SW 1271 (cell line): ENCODE measurements around the gene SHROOM2.
"Not testable (repeated sequence)": the region's sequence is repeated elsewhere in the genome, so short reads cannot be mapped to it uniquely, and the experiment has no call there.

Experiments used
- DNase-seq, 2 experiments: peaks; one replicate each; lab custom pipeline; 2025; lab: John Stamatoyannopoulos, UW

Gene SHROOM2

DNA sequence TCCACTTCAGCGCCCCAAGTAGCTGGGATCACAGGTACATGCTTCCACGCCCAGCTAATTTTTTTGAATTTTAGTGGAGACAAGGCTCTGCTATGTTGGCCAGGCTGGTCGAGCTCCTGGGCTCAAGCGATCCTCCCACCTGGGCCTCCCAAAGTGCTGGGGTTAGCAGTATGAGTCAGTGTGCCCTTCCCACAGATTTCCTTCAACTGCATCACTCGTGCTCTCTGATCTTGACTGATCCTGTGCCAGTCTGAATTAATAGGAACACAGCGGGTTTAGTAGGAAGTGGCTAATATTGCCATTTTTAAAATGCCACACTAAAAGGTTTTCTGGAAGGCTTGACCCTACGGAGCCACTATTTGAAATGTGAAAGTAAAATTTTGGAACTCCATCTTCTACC, 4.3 kb upstream of the SHROOM2 start:
- no peak for DNase-seq

DNA sequence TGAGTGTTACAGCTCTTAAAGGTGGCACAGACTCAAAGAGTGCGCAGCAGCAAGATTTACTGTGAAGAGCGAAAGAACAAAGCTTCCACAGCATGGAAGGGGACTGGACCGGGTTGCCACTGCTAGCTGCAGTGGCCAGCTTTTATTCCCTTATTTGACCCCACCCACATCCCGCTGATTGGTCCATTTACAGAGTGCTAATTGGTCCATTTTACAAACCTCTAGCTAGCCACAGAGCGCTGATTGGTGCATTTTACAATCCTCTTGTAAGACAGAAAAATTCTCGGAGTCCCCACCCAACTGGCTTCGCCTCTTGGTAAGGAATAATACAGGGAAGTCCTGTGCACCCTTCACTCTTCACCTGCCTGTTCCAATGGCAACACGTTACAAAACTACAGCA, 1.9 kb upstream of the SHROOM2 start:
- no peak for DNase-seq

DNA sequence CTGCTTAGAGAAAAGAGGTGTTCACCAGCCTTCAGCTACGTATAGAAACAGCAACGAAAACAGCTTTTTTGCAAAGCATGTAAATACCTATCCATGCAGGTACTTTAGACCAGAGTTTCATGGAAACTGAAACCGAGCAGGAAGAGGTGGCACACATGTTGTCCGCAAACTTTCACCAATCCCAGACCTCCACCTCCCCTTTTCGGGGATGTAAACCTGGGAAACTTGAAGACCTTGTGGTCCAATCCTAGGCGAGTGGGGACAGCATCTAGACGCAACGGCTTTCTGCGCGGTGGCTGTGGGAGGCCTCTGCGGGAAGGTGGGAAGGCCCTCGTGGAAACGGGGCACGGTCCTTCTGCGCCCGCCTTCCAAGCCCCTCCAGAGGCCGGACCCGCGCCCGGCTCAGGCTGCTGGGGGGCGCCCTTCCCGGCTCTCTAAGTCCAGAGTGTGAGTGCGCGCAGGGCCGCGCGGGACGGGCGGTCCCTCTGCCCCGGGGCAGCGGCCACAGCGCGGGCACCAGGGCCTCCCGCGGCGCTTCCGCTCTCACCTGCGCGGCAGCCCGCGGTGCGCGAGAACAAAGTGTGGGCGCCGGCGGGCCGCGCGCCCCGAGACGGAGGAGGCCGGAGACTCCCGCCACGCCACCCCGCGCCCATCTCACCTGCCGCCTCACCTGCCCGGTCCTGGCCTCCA, 830 bp upstream of the SHROOM2 start:
- no peak for DNase-seq

DNA sequence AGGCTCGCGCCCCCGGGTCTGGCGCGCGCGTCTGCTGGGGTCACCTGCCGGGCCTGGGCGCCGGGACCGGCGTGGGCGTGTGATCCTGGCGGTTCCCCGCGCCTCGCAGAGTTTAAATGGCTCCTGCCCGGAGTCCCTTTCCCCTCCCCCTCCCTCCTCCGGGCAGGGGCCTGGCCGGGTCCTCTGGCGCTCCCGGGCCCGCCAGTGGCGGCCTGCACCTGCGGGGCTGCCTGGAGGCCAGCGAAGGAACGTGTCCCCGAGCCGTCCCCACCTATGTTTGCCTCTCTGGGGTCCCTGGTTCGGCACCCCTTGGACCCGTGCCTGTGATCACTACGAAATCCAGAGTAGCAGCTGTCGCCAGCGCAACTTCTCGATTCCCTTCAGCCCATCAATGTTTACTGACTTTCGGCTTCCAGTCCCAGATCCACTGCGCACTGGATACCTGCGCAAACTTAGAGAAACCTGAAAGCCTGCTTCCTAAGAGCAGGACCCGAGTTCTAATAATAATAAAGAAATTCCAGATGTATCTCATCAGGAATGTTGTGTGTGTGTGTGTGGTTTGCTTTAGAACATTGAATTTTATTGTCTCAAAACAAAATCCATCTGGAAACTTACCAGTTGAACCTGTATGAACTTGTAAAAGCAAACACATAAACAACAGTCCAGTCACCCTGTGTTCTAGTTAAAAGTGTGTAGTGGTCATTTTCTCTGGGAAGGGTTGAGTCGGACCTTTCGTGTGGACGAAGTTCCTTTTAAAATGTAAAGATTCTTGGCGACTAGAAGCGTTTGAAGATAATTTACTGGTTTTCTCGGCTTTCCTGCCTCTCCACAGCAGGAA, 788 bp downstream of the SHROOM2 start:
- no peak for DNase-seq

DNA sequence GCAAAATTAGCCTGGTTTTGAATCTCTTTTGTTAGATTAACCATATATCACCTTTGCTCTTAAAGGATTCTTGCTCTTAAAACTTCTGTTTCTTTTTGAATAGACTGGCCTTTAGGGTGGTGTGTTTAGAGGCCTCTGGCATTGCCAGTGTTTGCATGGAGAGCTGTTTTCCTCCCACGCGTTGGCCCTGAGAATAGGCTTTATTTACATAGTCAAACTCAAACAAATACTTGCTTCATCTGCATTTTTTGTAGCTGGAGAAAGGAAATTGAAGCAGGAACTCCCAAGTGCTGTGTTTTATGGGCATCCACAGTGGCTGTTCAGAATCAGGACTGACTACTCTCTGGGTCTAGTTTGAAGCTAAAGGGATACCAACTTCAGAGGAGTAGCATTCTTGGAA, 2.7 kb downstream of the SHROOM2 start:
- no peak for DNase-seq

DNA sequence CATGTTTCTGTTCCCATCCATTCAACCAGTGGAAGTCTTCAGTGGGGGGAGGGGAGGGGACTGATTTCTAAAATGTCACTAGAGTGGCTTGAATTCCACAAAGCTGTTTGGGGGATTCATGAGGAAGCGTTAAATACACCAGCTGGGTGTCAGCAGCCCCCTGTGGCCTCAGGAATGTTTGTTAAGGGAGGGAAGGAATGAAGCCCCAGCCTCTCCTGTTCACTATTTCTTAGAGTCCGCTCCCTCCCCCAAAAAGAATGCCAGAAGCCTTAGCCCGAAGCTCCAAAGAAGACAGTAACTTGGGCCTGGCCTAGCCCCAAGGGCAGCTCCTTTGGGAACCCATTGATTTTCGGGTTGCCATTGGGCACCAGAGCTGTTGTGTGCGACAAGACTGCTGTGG, 3.3 kb downstream of the SHROOM2 start:
- no peak for DNase-seq

DNA sequence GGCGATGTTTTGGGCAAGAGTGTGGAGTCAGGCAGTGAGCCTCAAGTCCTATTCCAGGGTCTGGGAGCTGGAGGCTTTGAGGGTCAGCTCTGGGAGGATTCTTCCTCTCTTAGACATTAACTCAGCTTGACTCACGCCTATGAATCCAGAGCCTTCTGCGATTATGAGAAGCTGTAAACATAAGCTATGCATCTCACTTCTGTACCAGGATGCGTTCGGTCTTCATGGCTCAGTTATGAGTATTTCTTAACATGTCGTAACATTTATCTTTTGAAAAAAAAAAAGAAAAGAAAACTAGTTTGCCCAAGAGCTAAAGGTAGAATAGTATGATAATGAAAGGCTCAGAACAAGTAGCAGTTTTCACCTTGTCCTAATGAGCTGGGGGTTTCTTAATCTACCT, 4.6 kb downstream of the SHROOM2 start:
- no peak for DNase-seq

DNA sequence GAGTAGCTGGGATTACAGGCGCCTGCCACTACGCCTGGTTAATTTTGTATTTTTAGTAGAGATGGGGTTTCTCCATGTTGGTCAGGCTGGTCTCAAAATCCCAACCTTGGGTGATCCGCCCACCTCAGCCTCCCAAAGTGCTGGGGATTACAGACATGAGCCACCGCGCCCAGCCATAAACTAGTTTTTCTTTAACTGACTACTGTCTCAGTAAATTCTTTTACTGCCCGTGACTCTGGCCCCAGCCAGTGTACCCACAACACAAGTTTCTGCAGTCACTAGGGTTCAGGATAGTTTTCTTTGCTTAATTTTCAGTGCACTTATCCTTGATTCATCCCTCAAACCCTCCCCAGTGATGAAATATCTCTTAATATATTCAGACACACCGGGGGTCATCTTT, 8.3 kb downstream of the SHROOM2 start:
- no peak for DNase-seq

DNA sequence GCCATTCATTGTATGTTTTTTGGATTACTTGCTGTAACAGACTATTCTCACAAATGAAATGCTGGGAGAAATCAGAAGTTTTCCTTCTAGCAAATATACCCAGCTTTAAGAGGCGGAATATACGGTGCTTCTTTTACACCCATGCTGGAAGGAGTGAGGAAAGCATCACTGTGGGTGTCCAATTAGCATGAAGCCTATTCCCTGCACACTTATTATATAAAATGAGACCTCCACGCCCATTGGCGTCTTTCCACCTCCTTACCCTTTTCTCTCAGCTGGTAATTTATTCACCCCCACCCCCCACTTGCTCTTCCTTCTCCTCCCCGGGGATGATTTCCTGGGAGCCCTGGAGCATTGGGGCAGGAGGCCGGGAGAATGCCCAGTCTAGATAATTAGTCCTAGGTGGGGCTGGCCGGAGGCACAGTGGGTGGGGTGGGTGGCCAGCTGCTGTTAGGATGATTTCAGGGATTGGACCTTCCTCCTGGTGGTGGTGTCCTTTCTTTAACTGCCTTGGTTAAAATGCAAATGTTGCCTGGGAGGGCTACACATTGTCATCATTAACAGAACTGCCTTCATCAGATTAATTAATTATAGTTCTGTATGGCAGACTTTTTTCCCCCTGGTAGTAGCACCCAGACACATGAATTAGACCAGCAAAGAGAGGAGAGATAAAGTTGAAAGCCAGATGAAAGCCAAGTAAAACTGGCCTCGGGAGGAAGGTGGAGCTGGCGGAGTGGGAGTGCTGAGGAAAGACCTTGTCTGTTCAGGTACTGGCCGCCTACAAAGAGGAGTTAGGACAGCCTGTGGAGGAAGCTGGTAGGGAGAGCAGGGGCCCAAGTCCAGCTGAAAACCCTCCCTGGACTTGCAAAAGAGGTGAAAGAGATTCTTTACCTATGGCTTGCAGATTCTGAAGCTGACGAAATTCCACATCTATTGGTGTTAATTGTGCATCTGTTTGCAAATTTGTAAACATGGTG, 11.4 kb downstream of the SHROOM2 start:
- no peak for DNase-seq

DNA sequence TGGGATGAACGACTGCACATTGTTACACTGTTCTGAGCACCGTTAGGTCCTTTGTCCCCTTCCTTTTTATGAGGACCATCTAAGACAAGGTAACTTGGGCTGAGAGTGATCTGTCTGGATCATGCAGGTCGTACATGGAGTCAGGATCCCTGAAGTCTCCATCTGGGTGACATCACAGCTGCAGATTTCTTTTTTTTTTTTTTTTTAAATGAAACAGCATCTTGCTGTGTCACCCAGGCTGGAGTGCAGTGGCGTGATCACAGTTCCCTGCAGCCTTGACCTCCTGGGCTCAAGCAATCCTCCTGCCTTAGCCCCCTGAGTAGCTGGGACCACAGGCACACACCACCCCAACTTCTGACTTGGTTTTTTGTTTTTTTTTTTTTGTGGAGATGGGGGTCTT, 16.5 kb downstream of the SHROOM2 start:
- no peak for DNase-seq

DNA sequence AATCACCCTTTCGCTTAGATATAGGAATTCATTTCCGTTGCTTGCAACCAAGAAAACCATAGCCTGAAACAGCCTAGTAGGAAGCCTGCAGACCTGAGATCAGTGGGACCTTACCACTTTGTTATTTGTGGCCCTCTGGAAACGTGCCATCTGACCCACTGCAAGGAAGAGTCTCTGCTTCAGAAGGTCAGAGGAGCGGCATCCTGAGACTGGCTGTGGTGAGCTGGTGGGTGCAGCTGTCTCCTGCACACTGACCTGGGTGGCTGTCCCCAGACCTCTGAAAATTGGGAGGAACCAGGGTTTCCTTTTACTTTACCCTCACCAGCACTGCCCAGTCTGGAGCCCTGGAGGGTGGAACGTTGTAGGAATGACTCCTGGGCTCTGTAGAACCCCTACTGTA, 18.2 kb downstream of the SHROOM2 start:
- no peak for DNase-seq

DNA sequence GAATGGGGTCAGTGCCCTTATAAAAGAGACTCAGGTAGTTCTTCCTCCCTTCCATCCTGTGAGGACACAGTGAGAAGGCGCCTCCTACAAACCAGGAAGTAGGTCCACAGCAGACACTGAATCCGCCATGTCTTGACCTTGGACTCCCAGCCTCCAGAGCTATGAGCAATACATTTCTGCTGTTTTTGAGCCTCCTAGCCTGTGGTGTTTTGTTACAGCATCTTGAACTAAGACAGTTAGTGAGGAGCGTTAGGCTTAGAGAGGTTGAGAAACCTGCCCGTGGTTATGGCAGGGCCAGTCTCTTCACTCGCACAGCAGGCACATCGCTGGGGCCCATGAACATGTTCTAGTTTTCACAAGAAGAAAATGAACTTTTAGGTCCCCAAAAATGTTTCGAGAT, 19.7 kb downstream of the SHROOM2 start:
- no peak for DNase-seq

DNA sequence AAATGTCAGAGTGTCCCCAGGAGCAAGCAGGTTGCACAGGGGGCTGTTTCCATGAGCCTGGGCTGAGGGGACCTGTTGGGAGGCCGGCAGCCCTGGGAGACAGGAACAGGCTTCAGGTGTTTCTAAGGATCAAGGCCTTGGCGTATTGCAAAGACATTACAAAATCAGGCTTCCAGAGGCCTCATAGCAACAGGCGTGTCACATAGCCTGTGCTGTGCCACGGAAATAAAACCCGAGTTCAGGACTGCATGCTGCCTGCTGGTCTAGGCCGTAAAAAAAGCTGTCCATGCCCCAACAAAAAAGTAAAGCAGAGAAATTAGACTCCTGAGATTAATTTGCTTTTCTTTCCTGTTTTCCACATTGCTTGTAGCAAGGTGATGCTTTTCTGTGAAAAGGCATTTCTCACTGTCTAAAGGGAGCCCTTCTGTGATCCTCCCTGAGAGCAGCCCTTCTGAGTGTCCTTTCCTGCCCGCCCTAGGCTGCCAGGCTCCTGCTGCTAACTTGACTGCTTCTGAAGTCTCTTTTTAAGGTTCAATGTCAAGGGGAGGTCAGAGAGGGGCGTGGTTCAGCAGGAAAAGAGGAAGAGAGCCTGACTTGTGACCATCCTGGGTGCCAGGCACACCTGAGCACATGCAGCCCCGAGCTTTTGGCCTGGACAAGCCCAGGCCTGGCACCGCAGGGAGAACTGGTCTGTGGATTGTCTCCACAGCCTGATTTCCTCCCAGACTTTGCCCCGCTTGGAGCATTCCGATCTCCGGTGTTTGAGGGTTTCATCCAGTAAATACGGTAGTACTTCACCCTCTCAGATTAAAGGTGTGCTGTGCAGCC, 21.3 kb downstream of the SHROOM2 start:
- DNase-seq: no peak

DNA sequence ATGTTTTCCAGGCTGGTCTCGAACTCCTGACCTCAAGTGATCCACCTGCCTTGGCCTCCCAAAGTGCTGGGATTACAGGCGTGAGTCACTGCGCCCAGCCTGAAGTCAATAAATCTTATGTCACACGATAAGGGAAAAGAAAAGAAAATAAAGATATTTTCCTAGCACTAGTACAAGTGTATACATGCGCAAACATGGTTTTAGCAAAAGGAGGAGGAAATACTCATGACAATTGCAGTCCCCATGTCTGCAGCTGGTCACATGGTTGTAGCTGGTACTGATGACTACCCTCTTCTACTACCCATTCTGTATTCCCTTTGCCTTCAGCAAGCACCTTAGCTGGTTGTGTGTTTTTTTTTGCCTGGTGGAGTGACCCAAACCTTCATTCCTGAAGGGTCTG, 23.6 kb downstream of the SHROOM2 start:
- not testable (repeated sequence) for DNase-seq

DNA sequence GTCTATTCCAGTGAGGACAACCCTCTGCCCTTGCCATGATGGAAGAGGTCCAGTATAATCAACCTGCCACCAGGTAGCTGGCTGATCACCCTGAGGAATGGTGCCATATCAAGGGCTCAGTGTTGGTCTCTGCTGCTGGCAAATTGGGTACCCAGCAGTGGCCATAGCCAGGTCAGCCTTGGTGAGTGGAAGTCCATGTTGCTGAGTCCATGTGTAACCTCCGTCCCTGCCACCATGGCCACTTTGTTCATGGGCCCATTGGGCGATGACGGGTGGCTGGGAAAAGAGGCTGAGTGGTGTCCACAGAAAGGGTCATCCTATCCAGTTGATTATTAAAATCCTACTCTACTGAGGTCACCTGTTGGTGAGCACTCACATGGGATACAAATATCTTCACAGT, 24.9 kb downstream of the SHROOM2 start:
- not testable (repeated sequence) for DNase-seq

DNA sequence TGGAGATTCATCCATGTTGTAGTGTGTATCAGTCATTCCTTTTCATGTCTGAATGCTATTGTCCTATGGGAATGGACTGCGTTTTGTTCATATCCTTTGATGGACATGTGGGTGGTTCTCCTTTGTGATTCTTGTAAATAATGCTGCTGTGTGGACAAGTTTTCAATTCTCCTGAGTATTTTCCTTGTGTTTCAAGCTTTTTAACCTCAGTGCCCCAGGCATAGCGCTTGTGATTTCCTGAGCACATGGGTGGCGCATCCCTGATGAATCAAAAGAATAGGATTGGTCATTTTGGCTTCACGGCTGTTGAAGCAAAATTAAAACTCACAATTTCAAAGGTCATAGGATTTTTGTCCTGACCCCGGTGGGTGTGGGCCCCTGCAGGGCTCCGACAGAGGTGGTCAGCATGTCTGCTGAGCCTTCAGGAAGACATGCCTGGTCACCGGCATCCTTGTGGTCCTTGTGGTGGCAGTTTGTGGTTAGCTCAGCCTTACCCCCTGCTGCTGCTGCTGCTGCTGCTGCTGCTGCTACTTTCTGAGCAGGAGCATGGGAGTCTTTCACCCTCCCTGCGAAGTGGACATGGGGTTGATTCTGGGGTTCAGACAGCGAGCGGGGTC, 30.0 kb downstream of the SHROOM2 start:
- peak in 1 of 2 experiments; percentile 1 for DNase-seq

DNA sequence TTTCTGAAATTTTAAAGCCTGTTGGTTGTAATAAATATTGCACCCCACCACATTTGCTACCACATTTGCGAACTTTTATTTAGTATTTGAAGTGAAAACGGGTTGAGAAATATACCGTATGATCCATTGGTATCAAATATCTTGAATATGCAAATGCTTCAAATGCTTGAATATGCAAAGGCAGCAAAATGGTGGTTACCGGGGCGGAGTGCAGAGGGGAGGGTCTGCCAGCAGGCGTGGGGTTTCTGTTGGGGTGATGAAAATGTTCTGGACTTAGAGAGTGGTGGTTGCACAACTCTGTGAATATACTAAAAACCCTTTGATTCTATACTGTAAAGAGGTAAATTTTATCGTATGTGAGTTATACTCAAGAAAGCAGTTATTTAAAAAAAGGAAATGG, 35.3 kb downstream of the SHROOM2 start:
- DNase-seq: no peak

DNA sequence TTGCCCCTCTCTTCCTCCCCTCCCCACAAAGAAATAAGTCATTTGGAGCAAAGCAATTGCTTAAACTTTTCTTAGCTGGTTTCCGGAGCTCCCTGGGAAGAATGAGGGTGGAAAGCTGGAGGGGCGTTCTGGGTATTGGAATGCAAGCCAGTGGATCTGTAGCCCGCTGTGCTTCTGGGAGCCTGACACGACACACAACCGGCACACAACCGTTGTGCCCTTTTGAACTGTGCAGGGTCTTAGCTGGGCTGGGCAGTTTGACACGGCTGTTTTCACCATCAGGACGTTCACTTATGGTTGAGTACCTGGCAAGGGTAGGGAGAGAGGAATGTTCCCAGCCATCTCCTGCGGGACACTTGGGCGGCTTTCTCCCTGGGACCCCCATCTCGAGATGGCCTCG, 38.3 kb downstream of the SHROOM2 start:
- DNase-seq: no peak

DNA sequence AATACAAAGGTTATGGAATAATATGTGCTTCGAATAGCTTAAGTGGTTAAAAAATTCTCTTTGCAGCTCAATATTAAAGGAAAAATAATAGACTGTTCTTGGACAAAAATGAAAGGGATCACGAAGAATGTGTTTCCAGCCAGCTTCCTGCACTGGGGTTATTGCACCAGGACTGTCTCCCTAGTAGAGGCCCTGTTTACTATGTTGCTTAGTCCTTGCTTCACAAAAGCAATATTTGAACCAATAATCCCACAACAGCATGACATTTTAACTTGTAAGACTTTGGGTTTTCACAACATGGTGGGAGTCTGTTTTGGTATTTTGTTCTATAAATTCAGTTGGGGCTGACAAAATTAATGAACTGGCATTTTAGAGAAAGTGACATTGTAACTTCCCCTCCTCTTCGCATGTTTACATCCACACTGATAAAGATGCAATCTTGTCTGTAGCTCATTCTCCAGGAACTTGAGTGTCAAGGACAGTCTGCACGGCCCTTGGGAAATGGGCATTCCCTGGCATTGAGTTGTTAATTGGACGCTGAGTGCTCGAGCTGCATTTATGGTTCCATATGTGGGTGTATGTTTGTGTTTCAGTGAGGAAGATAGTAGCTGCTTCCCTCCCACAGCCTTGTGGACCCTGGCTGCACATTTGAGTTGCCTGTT, 39.0 kb downstream of the SHROOM2 start:
- DNase-seq: no peak

DNA sequence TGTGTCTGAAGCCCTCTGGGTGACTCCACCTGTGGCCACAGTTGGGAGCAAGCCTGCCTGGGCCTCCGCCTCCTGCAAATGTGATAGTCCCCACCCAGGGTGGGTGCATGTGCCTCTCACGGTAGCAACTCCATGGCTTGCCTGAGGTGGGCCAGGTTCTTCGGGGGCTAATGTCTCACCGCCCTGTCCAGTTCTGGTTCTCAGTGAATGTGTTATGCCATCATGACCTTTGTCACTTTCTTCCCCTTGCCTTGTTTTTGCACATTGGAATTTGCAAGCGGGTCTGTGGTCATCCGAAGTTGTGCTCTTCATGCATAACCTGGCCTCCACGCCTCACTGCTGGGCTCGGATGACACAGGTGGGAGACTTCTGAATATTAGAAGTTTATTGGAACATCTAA, 39.7 kb downstream of the SHROOM2 start:
- no peak for DNase-seq
